NK-92 treated with Interleukin-12 subunit alpha and Interleukin-12 subunit beta, amount 100 ng/mL, for 24 hours (cell line): Measurements from ENCODE around the gene OR1J4.
"Not testable (repeated sequence)": the region's sequence is repeated elsewhere in the genome, so short reads cannot be mapped to it uniquely, and the experiment has no call there.

Experiments
- DNase-seq: peaks from one replicate; lab custom pipeline; 2025; lab: John Stamatoyannopoulos, UW

The OR1J4 gene

GRCh38 chr9:122518841-122519240 lies at the start of gene OR1J4:
OR1J4 (plus strand) TSS chr9:122519141; CDS start chr9:122519141, 0 bp downstream.
- DNase-seq, result no peak

- no peak for DNase-seq
These were observed 44.4 kb upstream of the OR1J4 start for GRCh38 chr9:122474561-122474960.

- no peak for DNase-seq
These were observed 43.2 kb upstream of the OR1J4 start for GRCh38 chr9:122475717-122476116.

GRCh38 chr9:122477346-122477745 lies 41.6 kb upstream of the OR1J4 start:
- no peak for DNase-seq

GRCh38 chr9:122477826-122478225 lies 41.1 kb upstream of the OR1J4 start, which contains the start of gene OR1J1:
OR1J1 (minus strand) TSS chr9:122477926; CDS start chr9:122477926, 0 bp downstream.
- DNase-seq, result no peak

GRCh38 chr9:122479062-122479461 lies 39.9 kb upstream of the OR1J4 start:
- no peak for DNase-seq

- DNase-seq, result no peak
These were observed 20.1 kb upstream of the OR1J4 start for GRCh38 chr9:122498883-122499288.

GRCh38 chr9:122506964-122507363 lies 12.0 kb upstream of the OR1J4 start:
- DNase-seq, result no peak

- no peak for DNase-seq
These were observed 8.4 kb upstream of the OR1J4 start, which contains the start of gene OR1J2 for GRCh38 chr9:122510502-122510901. OR1J2 (plus strand) TSS chr9:122510802; CDS start chr9:122510802, 0 bp downstream.

GRCh38 chr9:122518226-122518625 lies 715 bp upstream of the OR1J4 start:
- DNase-seq, result no peak

- no peak for DNase-seq
These were observed 435 bp downstream of the OR1J4 start for GRCh38 chr9:122519376-122519775.

GRCh38 chr9:122526602-122527001 lies 7.7 kb downstream of the OR1J4 start:
- DNase-seq, result no peak

GRCh38 chr9:122527193-122527592 lies 8.3 kb downstream of the OR1J4 start, which contains the start of gene OR1N1:
OR1N1 (minus strand) TSS chr9:122527293; CDS start chr9:122527293, 0 bp downstream.
- DNase-seq, result no peak

GRCh38 chr9:122531157-122531556 lies 12.2 kb downstream of the OR1J4 start:
- DNase-seq, result not testable (repeated sequence)

- no peak for DNase-seq
These were observed 17.2 kb downstream of the OR1J4 start for GRCh38 chr9:122536134-122536533.

- not testable (repeated sequence) for DNase-seq
These were observed 18.1 kb downstream of the OR1J4 start for GRCh38 chr9:122537066-122537465.

- no peak for DNase-seq
These were observed 19.8 kb downstream of the OR1J4 start for GRCh38 chr9:122538757-122539156.

- DNase-seq, result no peak
These were observed 27.3 kb downstream of the OR1J4 start for GRCh38 chr9:122546196-122546595.

GRCh38 chr9:122551371-122551770 lies 32.4 kb downstream of the OR1J4 start:
- no peak for DNase-seq

- DNase-seq, result no peak
These were observed 33.9 kb downstream of the OR1J4 start, which contains the start of gene OR1N2 for GRCh38 chr9:122552812-122553211. OR1N2 (plus strand) TSS chr9:122553112; CDS start chr9:122553212, 100 bp downstream.

GRCh38 chr9:122561446-122561845 lies 42.5 kb downstream of the OR1J4 start:
- DNase-seq, result no peak

GRCh38 chr9:122562134-122562760 lies 43.3 kb downstream of the OR1J4 start:
- no peak for DNase-seq

- DNase-seq, result no peak
These were observed 49.0 kb downstream of the OR1J4 start for GRCh38 chr9:122567901-122568300.
